ENCODE results near the gene OR6C70.
"Not testable (repeated sequence)": the region's sequence is repeated elsewhere in the genome, so short reads cannot be mapped to it uniquely, and the experiment has no call there.

The OR6C70 gene

GRCh38 chr12:55470088-55470829 lies at the start of gene OR6C70:
Gene OR6C70, minus strand, starts transcription at chr12:55470138. Its CDS starts 0 bp downstream, at chr12:55470138.
- DNase-seq: no peak

- DNase-seq: no peak
Observed at GRCh38 chr12:55516391-55516790, 46.5 kb upstream of the OR6C70 start.

GRCh38 chr12:55515696-55516095 lies 45.8 kb upstream of the OR6C70 start:
- no peak for DNase-seq

- no peak for DNase-seq
Observed at GRCh38 chr12:55501601-55502000, 31.7 kb upstream of the OR6C70 start.

GRCh38 chr12:55499810-55500252 lies 29.9 kb upstream of the OR6C70 start:
- DNase-seq: no peak

GRCh38 chr12:55499231-55499630 lies 29.3 kb upstream of the OR6C70 start:
- DNase-seq: no peak

- no peak for DNase-seq
Observed at GRCh38 chr12:55495490-55495889, 25.6 kb upstream of the OR6C70 start.

- no peak for DNase-seq
Observed at GRCh38 chr12:55492078-55492477, 22.1 kb upstream of the OR6C70 start, which contains the start of gene OR6C68. Gene OR6C68, plus strand, starts transcription at chr12:55492378. Its CDS starts 0 bp downstream, at chr12:55492378.

- DNase-seq: not testable (repeated sequence)
Observed at GRCh38 chr12:55484284-55484683, 14.3 kb upstream of the OR6C70 start.

- DNase-seq: not testable (repeated sequence)
Observed at GRCh38 chr12:55479136-55479535, 9.2 kb upstream of the OR6C70 start.

GRCh38 chr12:55472264-55472663 lies 2.3 kb upstream of the OR6C70 start:
- no peak for DNase-seq

GRCh38 chr12:55469291-55469690 lies 647 bp downstream of the OR6C70 start:
- DNase-seq: no peak

- no peak for DNase-seq
Observed at GRCh38 chr12:55467836-55468235, 2.1 kb downstream of the OR6C70 start.

GRCh38 chr12:55464926-55465325 lies 5.0 kb downstream of the OR6C70 start:
- DNase-seq: not testable (repeated sequence)

- no peak for DNase-seq
Observed at GRCh38 chr12:55448825-55449224, 21.1 kb downstream of the OR6C70 start.

- DNase-seq: no peak
Observed at GRCh38 chr12:55446326-55446725, 23.6 kb downstream of the OR6C70 start.

GRCh38 chr12:55445357-55445756 lies 24.6 kb downstream of the OR6C70 start:
- no peak for DNase-seq

- no peak for DNase-seq
Observed at GRCh38 chr12:55443776-55444175, 26.2 kb downstream of the OR6C70 start, which contains the start of gene OR6C2. Gene OR6C2, plus strand, starts transcription at chr12:55444076. Its CDS starts 8,138 bp downstream, at chr12:55452214.

GRCh38 chr12:55441233-55441632 lies 28.7 kb downstream of the OR6C70 start:
- not testable (repeated sequence) for DNase-seq

GRCh38 chr12:55428331-55429243 lies 41.4 kb downstream of the OR6C70 start:
- DNase-seq: no peak

- DNase-seq: no peak
Observed at GRCh38 chr12:55425954-55426353, 44.0 kb downstream of the OR6C70 start, which contains the start of gene OR6C76. Gene OR6C76, plus strand, starts transcription at chr12:55426254. Its CDS starts 0 bp downstream, at chr12:55426254.

GRCh38 chr12:55420307-55420962 lies 49.5 kb downstream of the OR6C70 start:
- no peak for DNase-seq
